A673 (cell line): ENCODE data around the gene SMYD3. TPM values are rescaled to one million over a fixed set of nuclear protein-coding genes. Genes with fewer than 3 reads are reported as not detected.

Source experiments
- BruUV-seq: library from RNA; stranded (reverse); fragments of 400-500 nt; replicated peaks from 2 replicates; lab custom pipeline; 2021; lab: Mats Ljungman, UMichigan
- CTCF ChIA-PET: fragments of 300-600 bp; sonication (Branson Sonifier 250); formaldehyde crosslinking; loops from one replicate; lab custom pipeline; 2022; ENCODE audit warnings: antibody characterized with exemption; lab: Charles Lee
- POLR2A ChIA-PET: fragments of 300-600 bp; sonication (Branson Sonifier 250); formaldehyde crosslinking; loops from one replicate; lab custom pipeline; 2022; ENCODE audit warnings: antibody characterized with exemption; ENCODE audit not compliant: low non-redundant PET; lab: Charles Lee
- DNase-seq: peaks from one replicate; pipeline ENCODE4 v3.0.0-alpha.2; 2015; ENCODE audit warnings: low spot score
- H3K27ac ChIP-seq: fragments of 200-600 bp; sonication (generic); 2 replicates; pipeline ENCODE4 v1.5.1; 2016; ENCODE audit warnings: mixed run types, low read depth, mild to moderate bottlenecking, mixed read lengths, antibody characterized with exemption, low read length; ENCODE audit not compliant: poor library complexity, severe bottlenecking
- H3K27me3 ChIP-seq: fragments of 200-600 bp; sonication (generic); replicated peaks from 2 replicates; pipeline ENCODE4 v1.6.1; 2017; ENCODE audit warnings: mixed run types, low read depth, mild to moderate bottlenecking, mixed read lengths, antibody characterized with exemption, low read length; ENCODE audit not compliant: insufficient read depth, poor library complexity
- H3K36me3 ChIP-seq: fragments of 200-600 bp; sonication (generic); 2 replicates; pipeline ENCODE4 v1.6.1; 2016; ENCODE audit warnings: mixed run types, mild to moderate bottlenecking, mixed read lengths, antibody characterized with exemption, low read length; ENCODE audit not compliant: insufficient read depth, poor library complexity, severe bottlenecking
- H3K4me1 ChIP-seq: fragments of 200-600 bp; sonication (generic); 2 replicates; pipeline ENCODE4 v1.6.1; 2017; ENCODE audit warnings: mixed run types, mild to moderate bottlenecking, mixed read lengths, antibody characterized with exemption, low read length; ENCODE audit not compliant: insufficient read depth, poor library complexity, severe bottlenecking
- H3K4me3 ChIP-seq: fragments of 200-600 bp; sonication (generic); 2 replicates; pipeline ENCODE4 v1.5.1; 2016; ENCODE audit warnings: low read depth, mixed run types, mild to moderate bottlenecking, mixed read lengths, low read length; ENCODE audit not compliant: poor library complexity, severe bottlenecking
- H3K9me3 ChIP-seq: fragments of 200-600 bp; sonication (generic); 2 replicates; pipeline ENCODE4 v1.6.1; 2016; ENCODE audit warnings: mixed run types, low read depth, mild to moderate bottlenecking, mixed read lengths, antibody characterized with exemption, low read length; ENCODE audit not compliant: poor library complexity, severe bottlenecking
- CTCF ChIP-seq: fragments of 300-800, 200-600 bp; sonication (generic); conservative IDR thresholded peaks from 2 replicates; pipeline ENCODE4 v1.5.1; 2017; ENCODE audit warnings: low read depth, mild to moderate bottlenecking, antibody characterized with exemption, low read length, moderate library complexity, mixed read lengths
- EZH2 ChIP-seq: fragments of 200-600 bp; sonication (generic); IDR thresholded peaks from 2 replicates; pipeline ENCODE4 v1.6.1; 2017; ENCODE audit warnings: borderline replicate concordance, low read depth, mild to moderate bottlenecking, mixed read lengths, antibody characterized with exemption, low read length; ENCODE audit not compliant: poor library complexity, severe bottlenecking
- intact Hi-C: fragments of 100-400 bp; cut with micrococcal nuclease; formaldehyde crosslinking; loops from one replicate; pipeline ENCODE4 v1.10.0; 2022; ENCODE audit not compliant: unreplicated experiment
- total RNA-seq: library from RNA; stranded (reverse); gene quantifications from 2 replicates; pipeline ENCODE4 v1.2.3, GENCODE V29; 2021

Gene SMYD3
- total RNA-seq, 1 experiment from 2014 or later = 29.0 TPM

- H3K4me3 ChIP-seq = no peak overlapping the region
- intact Hi-C loops = no loop called here
- no peak for DNase-seq
- no peaks in the 10 kb centered on the region for H3K36me3 ChIP-seq
- H3K27me3 ChIP-seq = no peaks in the 10 kb centered on the region
- H3K9me3 ChIP-seq = no peaks in the 10 kb centered on the region
- no peak for TF ChIP-seq CTCF
- no peak for TF ChIP-seq EZH2
- no peaks in the 10 kb centered on the region for H3K4me1 ChIP-seq
- ChIA-PET POLR2A (no interaction called here), CTCF (no interaction called here)
- H3K27ac ChIP-seq = no peak overlapping the region
- no TSS peak for BruUV-seq
Measured at GRCh38 chr1:245704765-245705164, 802.3 kb downstream of the SMYD3 start.

- H3K27ac ChIP-seq = no peak overlapping the region
- no TSS peak for BruUV-seq
- no peak for DNase-seq
Measured at GRCh38 chr1:245704341-245704740, 802.7 kb downstream of the SMYD3 start.

GRCh38 chr1:245702346-245702745, 804.7 kb downstream of the SMYD3 start:
- H3K36me3 ChIP-seq = no peaks in the 10 kb centered on the region
- no TSS peak for BruUV-seq
- H3K27me3 ChIP-seq = no peaks in the 10 kb centered on the region
- POLR2A ChIA-PET = no interaction called here
- no peak for TF ChIP-seq EZH2
- TF ChIP-seq CTCF = no peak
- H3K4me3 ChIP-seq = no peak overlapping the region
- no peak overlapping the region for H3K27ac ChIP-seq
- no peaks in the 10 kb centered on the region for H3K9me3 ChIP-seq
- CTCF ChIA-PET = no interaction called here
- no peaks in the 10 kb centered on the region for H3K4me1 ChIP-seq
- no peak for DNase-seq
- intact Hi-C loops = no loop called here

More at GRCh38 chr1:245704341-245704740, 802.7 kb downstream of the SMYD3 start:
- intact Hi-C loops = no loop called here
- Histone ChIP-seq H3K4me3 (no peak overlapping the region), H3K27me3 (no peaks in the 10 kb centered on the region), H3K4me1 (no peaks in the 10 kb centered on the region), H3K36me3 (no peaks in the 10 kb centered on the region), H3K9me3 (no peaks in the 10 kb centered on the region)
- CTCF ChIA-PET = no interaction called here
- POLR2A ChIA-PET = no interaction called here
- TF ChIP-seq EZH2 = no peak

- no peaks in the 10 kb centered on the region for H3K4me1 ChIP-seq
- CTCF ChIA-PET = no interaction called here
- H3K36me3 ChIP-seq = no peaks in the 10 kb centered on the region
- POLR2A ChIA-PET = no interaction called here
- H3K4me3 ChIP-seq = no peak overlapping the region
- no peak for DNase-seq
- H3K27me3 ChIP-seq = no peaks in the 10 kb centered on the region
- TF ChIP-seq EZH2 (no peak), CTCF (no peak)
- BruUV-seq = no TSS peak
- no peak overlapping the region for H3K27ac ChIP-seq
- H3K9me3 ChIP-seq = no peaks in the 10 kb centered on the region
- intact Hi-C loops = no loop called here
Measured at GRCh38 chr1:245701631-245702030, 805.4 kb downstream of the SMYD3 start.
